ENCODE measurements around the gene ACP7.
"Not testable (repeated sequence)": the region's sequence is repeated elsewhere in the genome, so short reads cannot be mapped to it uniquely, and the experiment has no call there.

The ACP7 gene

DNA sequence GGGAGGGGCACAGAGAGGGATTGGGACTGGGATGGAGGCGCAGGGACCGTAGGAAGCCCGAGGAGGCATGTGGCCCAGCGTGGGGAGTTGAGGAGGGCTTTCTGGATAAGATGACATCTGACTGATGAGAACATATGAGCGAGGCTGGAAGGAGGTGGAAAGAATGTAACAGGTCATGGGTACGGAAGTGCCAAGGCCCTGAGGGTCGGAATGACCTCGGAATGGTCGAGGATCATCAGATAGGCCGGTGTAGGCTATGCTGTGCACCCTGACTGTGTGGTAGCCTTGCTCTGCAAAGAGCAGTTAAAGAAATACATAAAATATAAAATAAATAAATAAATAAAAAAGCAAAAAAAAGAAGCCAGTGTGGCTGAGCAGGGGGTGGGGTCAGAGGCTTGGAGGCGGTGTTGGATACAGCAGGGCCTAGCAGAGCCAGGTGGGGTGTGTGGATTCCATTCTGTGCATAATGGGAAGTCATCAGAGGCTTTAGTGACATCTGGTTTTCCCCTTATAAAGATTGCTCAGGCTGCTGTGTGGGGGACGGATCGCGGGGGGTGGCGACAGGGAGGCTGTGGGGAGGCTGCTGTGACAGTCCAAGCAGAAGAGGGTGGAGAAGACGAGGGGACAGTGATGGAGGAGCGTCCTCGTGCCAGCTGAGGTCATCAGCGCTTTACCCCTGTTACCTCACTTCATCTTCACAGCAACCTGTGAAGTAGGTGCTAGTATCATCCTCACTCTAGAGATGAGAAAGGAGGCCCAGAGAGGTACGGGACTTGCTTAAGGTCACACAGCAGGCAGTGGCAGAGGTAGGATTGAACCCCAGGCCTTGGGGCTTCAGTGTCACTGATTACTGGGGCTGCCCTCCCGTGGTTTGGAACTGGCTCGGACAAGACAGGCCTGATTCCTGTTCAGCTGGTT, 46.4 kb downstream of the ACP7 start:
- DNase-seq (ENCODE audit: low read depth, low spot score): no peak

DNA sequence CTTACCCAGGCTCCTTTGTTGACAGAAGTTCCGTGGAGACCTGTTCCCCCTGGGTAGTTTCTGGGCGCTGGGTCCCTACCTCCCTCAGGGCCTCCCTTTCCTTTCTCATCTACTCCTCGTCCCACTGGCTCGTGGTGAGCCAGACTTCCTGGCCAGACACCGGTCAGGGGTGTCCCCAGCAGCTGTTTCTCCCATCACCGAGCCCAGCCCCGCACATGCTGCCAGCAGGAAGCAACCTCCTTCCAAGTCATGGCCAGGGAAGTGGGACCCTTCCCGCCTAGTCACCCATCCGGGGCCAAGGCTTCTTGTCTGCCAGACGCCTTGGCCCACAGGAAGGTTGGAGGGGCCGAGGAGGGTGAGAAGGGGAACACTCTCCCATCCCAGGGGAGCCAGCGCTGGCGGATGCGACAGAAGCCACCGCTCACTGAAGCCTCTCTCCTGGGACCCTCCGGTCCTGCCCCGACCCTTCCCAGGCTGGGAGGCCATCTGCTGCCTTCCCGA, 47.1 kb downstream of the ACP7 start:
- DNase-seq (ENCODE audit: low read depth, low spot score): no peak

DNA sequence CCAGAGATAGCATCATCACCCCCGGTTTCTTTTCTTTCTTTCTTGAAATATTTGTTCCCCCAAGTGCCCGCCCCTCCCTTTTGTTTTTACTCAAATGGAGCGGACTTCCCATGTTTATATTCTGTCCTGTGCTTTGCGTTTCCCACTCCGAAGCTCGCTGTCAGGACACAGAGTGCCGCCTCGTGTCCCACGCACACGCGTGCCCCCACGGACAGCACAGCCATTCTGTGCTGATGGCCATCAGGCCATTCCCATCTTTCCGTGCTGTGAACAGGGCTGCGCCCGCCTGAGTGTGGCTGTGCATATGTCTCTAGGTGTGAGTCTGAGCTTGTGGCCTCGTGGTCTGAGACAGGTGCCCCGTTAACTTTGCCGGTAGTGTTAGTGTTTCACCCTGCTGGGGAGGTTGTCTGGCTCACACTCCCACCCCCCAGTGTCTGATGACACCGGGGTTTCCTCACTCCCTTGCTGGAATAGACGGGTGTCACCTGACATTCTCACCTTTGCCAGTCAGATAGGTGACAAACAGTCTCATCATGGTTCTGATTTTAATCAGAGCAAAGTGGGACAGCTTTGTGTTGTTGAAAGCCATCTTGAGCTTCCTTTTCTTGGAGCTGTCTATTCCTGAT, 48.3 kb downstream of the ACP7 start:
- no peak for DNase-seq (ENCODE audit: low read depth, low spot score)

DNA sequence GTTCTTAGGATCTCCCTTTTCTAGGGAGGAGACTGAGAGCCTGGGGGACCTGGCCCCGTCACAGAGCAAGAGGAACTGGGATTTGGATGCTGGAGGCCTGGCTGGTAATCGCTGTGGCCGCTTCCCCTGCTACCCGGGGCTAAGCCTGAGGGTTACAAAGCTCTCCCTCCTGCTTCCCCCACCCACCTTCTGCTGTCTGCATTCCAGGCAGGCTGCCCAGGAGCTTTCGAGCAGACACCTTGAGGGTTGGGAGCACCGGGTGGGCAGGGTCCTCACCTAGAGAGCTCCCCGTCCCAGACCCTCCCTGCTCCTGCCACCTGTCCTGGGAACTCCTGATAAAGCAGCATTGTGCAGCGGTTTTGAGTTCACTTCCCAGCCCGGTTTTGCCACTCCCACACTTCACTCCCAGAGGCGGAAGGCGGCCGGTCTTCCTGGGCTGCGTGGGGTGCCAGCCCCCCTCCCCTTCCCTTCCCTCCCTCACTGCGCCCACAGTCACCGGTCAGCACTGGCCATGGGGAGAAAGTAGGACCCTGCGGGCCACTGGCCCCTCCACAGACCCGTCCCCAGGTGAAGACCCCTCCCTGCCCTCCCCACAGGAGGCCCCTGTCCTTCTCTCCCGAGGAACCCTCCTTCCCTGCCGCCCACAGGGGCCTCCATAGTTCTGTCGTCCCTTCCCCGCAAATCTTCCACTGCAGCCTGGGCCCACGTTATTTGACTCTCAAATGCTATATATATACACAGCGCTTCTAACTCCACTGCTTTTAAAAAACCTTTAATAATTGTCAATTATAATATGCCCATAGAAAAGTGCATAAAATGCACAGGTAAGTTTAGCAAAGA, 49.5 kb downstream of the ACP7 start:
- no peak for DNase-seq (ENCODE audit: low read depth, low spot score)

DNA sequence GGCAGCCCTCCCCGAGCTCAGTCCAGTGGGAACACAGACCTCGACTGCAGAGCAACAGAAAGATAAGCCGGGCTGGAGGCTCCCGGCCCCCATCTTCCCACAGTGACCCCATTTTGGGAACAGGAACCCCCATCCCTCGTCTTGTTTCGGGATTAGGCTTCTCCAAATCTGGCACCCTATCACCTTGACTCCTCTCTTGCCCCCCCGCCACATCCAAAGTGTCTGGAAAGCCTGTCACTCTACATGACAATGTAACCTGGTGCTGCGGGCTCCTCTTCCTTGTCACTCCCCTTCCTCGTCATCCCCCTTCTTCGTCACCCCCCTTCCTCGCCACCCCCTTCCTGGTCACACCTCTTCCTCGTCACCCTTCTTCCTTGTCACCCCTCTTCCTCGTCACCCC, 51.5 kb downstream of the ACP7 start:
- no peak for DNase-seq (ENCODE audit: low read depth, low spot score)

DNA sequence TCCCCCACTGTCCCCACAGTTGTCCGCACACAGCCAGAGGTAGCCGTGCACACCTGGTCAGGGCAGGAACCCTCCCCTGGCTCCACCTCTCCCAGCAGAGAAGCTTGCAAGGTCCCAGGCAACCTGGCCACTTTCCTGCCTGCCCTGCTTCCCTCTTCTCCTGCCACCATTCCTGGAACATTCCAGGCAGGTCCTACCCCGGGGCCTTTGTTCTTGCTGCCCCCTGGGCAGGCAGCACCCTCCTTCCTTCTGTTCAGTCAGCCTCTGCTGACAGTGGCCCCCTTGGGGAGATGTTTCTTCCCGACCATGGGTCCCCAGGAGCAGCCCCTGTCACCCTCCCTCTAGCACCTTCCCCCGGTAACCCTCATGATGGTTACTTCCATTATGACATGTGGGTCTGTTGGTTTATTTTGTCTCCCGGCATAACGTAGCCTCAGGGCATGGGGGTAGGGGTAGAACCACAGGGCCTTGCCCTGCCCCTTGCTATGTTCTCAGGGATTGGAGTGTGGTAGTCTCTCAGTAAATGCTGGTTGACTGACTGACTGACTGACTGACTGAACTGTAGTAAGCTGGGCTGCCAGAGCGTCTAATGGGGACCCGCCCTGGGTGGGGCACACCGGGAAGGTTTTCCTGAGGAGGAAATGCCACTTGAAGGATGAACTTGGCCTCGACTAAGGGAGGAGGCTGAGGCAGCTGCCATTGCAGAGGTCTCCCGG, 52.2 kb downstream of the ACP7 start:
- DNase-seq (ENCODE audit: low read depth, low spot score): no peak

DNA sequence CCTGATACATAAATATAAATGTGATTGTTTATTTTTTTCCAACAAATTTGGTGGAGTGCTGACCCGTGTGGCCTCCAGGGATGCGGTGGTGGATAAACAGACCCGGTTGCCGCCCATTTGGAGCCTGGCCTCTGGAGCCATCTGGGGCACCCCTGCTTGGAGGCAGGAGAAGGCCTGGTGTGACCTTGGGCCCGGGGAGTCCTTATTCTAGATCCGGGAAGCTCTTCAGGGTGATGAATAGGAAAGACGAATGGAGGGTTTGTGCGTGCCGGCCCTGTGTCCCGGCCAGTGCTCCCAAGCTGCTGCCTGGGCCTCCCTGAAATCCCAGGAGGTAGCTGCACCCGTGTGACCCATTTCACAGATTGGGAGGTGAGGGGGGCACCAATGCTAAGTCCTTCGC, 53.0 kb downstream of the ACP7 start:
- no peak for DNase-seq (ENCODE audit: low read depth, low spot score)

DNA sequence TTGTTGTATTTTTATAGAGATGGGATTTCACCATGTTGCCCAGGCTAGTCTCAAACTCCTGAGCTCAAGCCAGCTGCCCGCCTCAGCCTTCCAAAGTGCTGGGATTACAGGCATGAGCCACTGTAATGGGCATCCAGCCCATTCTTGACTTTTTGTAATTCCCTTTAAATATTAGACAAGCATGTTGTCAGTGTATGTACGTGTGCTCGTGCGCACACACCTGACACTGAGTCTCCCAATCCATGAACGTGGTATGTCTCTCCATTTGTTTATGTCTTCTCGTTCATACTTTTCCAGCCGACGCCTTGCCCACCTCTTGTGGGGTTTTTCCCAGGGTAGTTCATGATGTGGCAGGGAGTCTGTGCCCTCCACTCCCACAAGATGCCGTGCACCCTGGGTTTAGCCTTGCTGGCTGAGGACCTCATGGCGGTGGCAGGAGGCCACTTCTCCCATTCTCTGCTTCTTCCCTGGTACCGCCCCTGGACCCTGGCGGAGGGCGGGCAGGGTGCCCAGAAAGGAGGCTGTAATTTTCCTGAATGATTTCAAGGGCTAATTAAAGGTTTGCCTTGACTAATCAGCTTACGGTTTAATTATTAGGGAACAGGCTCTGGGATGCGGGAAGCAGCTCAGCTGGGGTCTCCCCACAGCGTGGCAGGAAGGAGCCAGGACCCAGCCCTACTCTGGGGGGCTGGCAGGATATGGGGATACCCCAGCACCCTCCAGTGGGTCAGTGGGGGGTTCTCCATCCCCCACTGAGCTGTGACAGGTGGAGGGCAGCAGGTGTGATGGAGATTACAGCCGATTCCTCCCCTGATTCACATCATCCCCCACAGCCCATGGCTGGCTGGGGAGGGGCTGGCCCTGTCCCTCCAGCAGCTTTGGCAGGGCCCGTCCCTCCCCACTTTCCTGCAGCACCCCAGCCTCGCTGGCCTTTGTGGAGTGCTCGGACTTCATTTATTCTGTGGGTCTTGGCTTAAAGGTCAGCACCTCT, 54.3 kb downstream of the ACP7 start:
- DNase-seq (ENCODE audit: low read depth, low spot score): no peak

DNA sequence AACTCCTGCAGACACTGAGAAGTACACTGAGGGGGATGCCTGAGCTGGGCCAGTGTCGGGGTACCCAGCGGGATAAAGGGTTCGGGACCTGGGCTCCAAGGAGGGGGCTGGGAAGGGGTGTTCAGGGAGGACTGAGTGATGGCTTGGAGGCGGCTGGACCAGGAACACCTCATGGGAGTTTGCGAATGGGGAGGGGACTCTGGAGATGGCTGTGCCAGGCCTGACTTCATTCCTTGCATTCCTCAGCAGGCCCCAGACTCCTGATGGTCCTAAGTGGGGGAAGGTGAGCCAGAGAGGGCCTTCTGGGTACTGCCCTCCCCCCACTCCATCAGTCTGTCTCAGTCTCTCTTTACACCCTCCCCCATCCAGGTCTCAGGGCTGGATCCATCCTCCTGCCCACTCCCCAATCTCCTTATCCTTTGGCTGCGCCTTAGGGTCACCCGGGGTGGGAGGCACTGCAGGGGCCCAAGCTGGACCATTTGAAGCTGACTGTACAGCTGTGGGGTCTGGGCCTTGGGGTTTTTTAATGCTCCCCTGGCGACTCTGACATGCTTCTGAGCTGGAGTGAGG, 55.2 kb downstream of the ACP7 start:
- DNase-seq (ENCODE audit: low read depth, low spot score): no peak

DNA sequence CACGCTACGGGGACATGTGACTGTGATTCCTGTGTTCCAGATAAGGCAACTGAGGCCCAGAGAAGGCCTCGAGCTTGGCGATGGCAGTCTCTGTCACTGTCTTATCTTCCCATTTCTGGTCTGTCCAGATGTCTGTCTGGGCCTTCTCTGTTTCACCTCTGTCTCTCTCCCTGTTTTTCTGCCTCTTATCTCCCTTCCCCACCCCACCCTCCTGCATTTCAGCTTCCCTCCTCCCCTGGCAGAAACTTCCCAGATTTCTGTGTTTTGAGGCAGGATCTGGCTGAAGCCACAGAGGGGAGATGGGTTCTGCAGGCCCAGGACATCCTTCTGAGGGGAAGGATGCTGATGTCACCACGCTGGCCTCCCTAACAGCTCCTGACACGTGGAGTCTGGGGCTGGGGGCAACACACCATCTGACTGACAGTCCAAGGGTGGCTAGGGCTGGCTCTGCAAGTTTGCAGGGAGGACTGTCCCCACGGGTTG, 55.8 kb downstream of the ACP7 start:
- DNase-seq (ENCODE audit: low read depth, low spot score): no peak

DNA sequence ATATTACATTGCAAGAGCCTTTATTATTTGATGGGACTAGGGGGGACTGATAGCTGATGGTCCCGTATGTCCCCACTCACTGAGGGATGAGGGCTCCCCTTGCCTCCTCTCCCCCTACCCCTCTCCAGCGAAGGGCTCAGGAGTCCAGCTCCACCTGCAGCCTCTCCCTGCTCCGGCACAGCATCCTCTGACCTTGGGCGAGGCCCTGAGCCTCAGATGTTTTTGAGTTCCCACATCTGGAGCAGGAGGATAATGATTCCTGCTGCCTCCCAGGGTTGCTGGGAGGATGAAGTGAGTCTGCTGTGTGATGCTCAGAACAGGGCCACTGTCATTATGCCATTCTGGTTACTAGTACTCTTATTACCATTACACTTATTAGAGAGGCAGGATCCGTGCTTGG, 56.4 kb downstream of the ACP7 start:
- no peak for DNase-seq (ENCODE audit: low read depth, low spot score)

DNA sequence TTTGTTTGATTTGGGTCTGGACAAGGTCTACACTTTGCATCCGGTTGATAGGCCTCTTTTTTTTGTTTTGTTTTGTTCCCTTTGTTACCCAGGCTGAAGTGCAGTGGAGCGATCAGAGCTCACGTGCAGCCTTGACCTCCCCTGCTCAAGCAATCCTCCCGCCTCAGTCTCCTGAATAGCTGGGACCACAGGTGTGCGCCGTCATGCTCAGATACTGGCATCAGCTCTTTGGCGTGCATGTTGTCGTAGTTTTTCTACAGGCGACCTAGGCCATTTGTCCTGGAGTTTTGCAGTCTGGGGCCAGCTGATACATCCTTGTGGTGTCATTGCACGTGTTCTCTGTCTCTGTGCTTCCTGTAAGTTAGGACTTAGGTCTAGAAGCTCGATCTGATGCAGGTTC, 57.8 kb downstream of the ACP7 start:
- no peak for DNase-seq (ENCODE audit: low read depth, low spot score)

DNA sequence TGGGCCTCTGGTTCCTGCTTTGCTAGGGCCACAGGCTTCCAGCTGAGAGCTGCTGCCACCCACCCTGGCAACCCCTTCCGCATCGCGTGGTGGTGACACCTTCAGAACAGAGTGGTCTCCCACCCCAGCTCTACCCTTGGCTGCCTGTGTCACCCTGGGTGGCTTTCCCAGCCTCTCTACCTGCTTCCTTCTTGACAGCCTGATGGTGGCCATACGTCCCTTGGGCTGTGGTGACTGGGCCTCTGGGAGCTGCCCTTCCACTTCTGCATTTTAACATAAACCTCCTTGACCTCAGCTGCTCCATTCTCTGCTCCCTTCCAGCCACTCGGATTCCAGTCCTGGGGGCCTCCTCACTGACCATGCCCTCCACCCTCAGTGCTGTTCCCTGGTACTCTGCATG, 58.5 kb downstream of the ACP7 start:
- DNase-seq (ENCODE audit: low read depth, low spot score): no peak

DNA sequence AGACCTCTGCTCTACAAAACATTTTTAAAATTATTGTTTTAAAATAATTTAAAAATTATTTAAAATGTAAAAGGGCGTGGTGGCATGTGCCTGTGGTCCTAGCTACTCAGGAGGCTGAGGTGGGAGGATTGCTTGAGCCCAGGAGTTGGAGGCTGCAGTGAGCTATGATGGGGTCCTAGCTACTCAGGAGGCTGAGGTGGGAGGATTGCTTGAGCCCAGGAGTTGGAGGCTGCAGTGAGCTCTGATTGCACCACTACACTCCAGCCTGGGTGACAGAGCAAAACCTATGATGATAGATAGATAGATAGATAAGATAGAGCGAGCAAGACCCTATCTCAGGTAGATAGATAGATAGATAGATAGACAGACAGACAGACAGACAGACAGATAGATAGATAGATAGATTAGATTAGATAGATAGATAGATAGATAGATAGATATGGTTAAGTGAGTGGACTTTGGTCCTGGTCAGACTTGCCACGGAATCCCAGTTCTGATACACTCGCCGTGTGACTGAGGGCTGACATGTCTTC, 59.7 kb downstream of the ACP7 start:
- not testable (repeated sequence) for DNase-seq (ENCODE audit: low read depth, low spot score)

DNA sequence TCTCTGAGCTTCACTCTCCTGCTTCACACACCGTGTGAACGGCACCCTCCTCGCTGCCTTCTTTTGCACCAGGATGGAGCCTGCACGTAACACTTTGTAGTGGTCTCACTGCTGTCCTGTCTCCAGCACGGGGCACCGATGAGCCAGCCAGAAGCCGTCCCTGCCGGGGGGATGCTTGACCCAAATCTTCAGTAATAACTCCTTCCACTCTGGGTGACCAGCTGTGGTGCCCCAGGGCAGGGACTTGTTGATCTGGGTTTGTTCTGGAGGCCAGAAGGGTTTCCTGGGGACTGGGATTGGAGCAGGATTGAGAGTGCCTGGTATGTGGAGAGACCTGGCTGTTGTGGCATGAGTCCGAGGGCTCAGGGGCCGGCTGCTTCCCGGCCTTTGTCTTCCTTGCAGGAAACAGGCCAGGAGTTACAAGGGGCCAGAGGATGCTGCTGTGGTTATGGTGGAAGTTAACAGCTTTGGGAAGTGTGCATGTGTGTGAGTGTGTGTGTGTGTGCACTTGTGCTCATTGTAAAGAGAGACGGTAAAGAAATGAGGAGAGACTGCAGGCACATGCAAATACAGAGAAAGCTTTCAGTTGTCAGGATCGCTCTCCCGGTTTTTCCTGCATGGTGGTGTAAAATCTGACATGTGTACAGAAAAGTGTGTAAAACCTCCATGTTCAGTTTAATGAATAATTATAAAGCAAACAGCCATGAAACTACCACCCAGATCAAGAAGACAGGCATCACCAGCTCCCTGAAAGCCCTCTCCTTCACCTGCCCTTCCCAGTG, 60.3 kb downstream of the ACP7 start:
- DNase-seq (ENCODE audit: low read depth, low spot score): no peak

DNA sequence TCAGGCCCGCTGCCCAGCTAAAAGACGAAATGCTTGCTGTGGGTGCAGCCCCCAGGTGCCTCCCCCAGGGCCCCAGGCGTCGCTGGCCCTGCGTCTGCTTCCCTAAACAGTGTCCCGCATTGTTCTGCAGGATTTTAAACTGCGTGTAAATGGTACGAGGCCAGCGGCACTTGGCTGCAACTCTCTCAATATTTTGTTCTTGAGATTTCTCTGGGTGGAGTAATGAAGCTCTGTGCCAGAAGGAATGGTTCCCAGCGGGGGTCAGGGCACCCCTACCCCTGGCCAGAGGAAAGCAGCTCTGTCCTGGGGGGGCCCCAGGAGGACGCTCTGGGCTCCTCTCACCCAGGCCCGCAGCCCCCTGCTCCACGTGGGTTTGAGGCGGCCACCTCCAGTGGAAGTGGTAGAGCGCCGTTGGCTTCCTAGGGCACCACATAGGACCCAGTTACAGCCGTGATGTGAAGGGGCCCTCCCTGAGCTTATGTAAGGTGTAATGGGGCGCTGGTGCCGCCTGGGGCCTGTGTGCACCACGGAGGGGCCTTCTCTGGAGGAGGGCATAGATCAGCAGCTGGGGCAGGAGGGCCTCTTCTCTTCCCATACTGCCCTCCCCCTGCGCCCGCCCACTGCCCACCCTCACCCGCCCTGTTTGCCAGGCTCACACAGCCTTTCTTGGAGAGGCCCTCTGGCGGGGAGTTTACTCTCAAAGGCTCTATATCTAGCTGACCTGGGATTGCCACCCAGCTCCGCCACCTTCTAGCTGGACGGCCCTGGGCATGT, 61.2 kb downstream of the ACP7 start:
- DNase-seq (ENCODE audit: low read depth, low spot score): no peak

DNA sequence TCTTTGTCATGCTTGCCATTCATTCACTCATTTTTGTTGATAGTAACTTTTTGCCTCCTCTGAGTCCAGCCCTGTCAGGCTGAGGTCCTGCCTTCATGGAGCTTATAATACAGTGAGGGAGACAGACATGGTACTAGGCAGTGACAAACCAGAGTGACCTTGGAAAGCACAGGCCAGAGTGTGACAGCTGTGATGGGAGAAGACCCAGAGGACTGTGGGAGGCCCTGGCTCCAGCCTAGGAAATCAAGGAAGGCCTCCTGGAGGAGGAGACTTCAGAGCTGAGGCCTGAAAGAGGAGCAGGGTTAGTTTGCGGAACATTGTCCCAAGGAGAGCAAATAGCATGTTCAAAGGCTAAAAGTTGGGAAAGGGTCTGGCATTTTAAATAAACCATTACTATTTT, 61.9 kb downstream of the ACP7 start:
- DNase-seq (ENCODE audit: low read depth, low spot score): no peak

Measured in activated naive CD8-positive, alpha-beta T cell treated with anti-CD3 and anti-CD28 coated beads, Interleukin-2, amount 50 U/mL, for 16 hours (primary cell).